Measurements from ENCODE around the gene AMIGO2. TPM values are rescaled to one million over a fixed set of nuclear protein-coding genes. Genes with fewer than 3 reads are reported as not detected.

AMIGO2 gene
- total RNA-seq, 5 donors from 2014 or later (not counting 1 experiment from before 2014, with no cell fraction given) = 9.6 to 15.4 (median 14.2) TPM

DNA sequence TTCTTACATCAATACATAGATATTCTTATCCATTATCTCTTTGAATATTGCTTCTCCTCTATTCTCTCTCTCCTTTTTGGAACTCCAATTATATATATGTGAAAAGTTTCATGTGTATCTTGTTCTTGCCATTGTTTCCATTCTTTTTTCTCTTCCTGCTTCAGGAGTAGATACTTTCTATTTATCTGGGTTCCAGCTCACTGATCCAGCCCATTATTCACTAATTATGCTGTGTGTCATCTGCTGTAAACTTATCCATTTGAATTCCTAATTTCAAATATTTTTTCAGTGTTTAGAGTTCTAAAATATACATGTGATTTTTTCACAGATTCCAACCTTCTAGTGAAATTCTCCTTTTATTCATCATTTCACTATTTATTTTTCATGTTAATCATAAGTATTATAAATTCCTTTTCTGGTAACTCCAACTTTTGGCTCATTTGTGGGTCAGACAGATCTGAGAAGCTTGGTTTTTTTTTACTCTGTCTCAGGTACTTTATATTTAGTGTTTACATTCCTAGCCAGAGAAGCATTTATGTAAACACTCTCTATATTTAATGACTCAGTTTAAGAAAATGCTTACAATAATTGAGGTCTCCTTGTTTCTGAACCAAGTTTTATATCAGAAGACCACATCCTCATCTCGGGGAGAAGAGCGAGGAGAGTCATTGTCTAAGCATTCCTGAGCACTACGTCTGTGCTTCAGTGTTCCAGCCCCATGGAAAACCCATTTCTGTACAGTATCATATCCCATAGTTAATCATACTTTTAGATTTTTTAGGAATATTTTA, 15.9 kb upstream of the AMIGO2 start:
- CTCF ChIA-PET = interaction anchor here (0.5 to 1.9 kb wide), 7 partner anchors 9 to 1433 kb away, joined by 3 to 9 read pairs (median 3); no protein-coding TSS in a partner anchor
- H3K4me3 Mint-ChIP-seq = peak overlapping the region in 1 of 3 donors; percentile 3

GRCh38 chr12:47094804-47095203, 15.0 kb upstream of the AMIGO2 start:
- CTCF ChIA-PET = interaction anchor here in 1 of 2 donors (0.7 to 1.9 kb wide), 4 partner anchors 9 to 97 kb away, joined by 3 to 9 read pairs (median 5); no protein-coding TSS in a partner anchor
- H3K27ac Mint-ChIP-seq = peak overlapping the region in 1 of 2 donors; percentile 32
- peaks cover 29 to 48% (median 36%) of the 10 kb centered on the region in 3 donors for H3K4me1 Mint-ChIP-seq

More for the DNA sequence above, 15.9 kb upstream of the AMIGO2 start:
- ATAC-seq (replicated peaks in 1 of 4) (no peak), DNase-seq (no peak)
- WGBS (ENCODE audit: insufficient coverage) = no CpG with 5 or more reads among the region's 3 CpGs
- H3K36me3 ChIP-seq (ENCODE audit: control insufficient read depth in 2 of 2, extremely low read depth in 1 of 2, insufficient read depth in 1 of 2, low read length in 1 of 2) = no peaks in the 10 kb centered on the region
- no peak overlapping the region for H3K4me3 ChIP-seq (ENCODE audit: control insufficient read depth in 1 of 2, extremely low read depth in 1 of 2, low read length in 1 of 2)
- H3K9me3 Mint-ChIP-seq = peaks cover 0 to 16% (median 2%) of the 10 kb centered on the region in 3 donors
- peak overlapping the region in 1 of 2 donors; percentile 5 for H3K27ac Mint-ChIP-seq
- no peak overlapping the region for H3K27ac ChIP-seq (ENCODE audit: low read length)
- peaks cover 12% of the 10 kb centered on the region for H3K36me3 Mint-ChIP-seq
- H3K27me3 ChIP-seq (replicated peaks in 1 of 2; ENCODE audit: control insufficient read depth in 2 of 2, extremely low read depth in 1 of 2, insufficient read depth in 2 of 2, low read length in 1 of 2) = no peaks in the 10 kb centered on the region
- H3K9me3 ChIP-seq = no peaks in the 10 kb centered on the region
- no peaks in the 10 kb centered on the region for H3K27me3 Mint-ChIP-seq
- POLR2A ChIA-PET = interaction anchor here (0.6 to 0.9 kb wide), 3 partner anchors 15 to 1543 kb away, joined by 3 to 15 read pairs (median 8); no protein-coding TSS in a partner anchor
- peaks cover 0 to 12% of the 10 kb centered on the region in 2 experiments for H3K4me1 ChIP-seq (ENCODE audit: control insufficient read depth in 1 of 2, extremely low read depth in 1 of 2, insufficient read depth in 2 of 2, low read length in 2 of 2)
- peaks cover 29 to 48% (median 36%) of the 10 kb centered on the region in 3 donors for H3K4me1 Mint-ChIP-seq

GRCh38 chr12:47091009-47091408, 11.2 kb upstream of the AMIGO2 start:
- no peaks in the 10 kb centered on the region for H3K27me3 ChIP-seq (replicated peaks in 1 of 2; ENCODE audit: control insufficient read depth in 2 of 2, extremely low read depth in 1 of 2, insufficient read depth in 2 of 2, low read length in 1 of 2)
- peaks cover 16% of the 10 kb centered on the region for H3K36me3 Mint-ChIP-seq
- H3K27ac ChIP-seq (ENCODE audit: low read length) = no peak overlapping the region
- no CpG with 5 or more reads among the region's 2 CpGs for WGBS (ENCODE audit: insufficient coverage)
- peak overlapping the region in 1 of 2 donors; percentile 12 for H3K27ac Mint-ChIP-seq
- no peaks in the 10 kb centered on the region for H3K9me3 ChIP-seq
- H3K27me3 Mint-ChIP-seq = no peaks in the 10 kb centered on the region
- POLR2A ChIA-PET = no interaction called here
- H3K4me3 ChIP-seq (ENCODE audit: control insufficient read depth in 1 of 2, extremely low read depth in 1 of 2, low read length in 1 of 2) = no peak overlapping the region
- no peaks in the 10 kb centered on the region for H3K36me3 ChIP-seq (ENCODE audit: control insufficient read depth in 2 of 2, extremely low read depth in 1 of 2, insufficient read depth in 1 of 2, low read length in 1 of 2)
- H3K4me1 Mint-ChIP-seq = peaks cover 42 to 47% (median 43%) of the 10 kb centered on the region in 3 donors
- CTCF ChIA-PET = no interaction called here
- peaks cover 1 to 12% of the 10 kb centered on the region in 2 experiments for H3K4me1 ChIP-seq (ENCODE audit: control insufficient read depth in 1 of 2, extremely low read depth in 1 of 2, insufficient read depth in 2 of 2, low read length in 2 of 2)
- no peak overlapping the region for H3K4me3 Mint-ChIP-seq
- DNase-seq (no peak), ATAC-seq (replicated peaks in 1 of 4) (no peak)
- peaks cover 0 to 26% (median 2%) of the 10 kb centered on the region in 3 donors for H3K9me3 Mint-ChIP-seq

More at GRCh38 chr12:47094804-47095203, 15.0 kb upstream of the AMIGO2 start:
- WGBS (ENCODE audit: insufficient coverage) = no CpG with 5 or more reads among the region's 4 CpGs
- Histone ChIP-seq H3K27ac (ENCODE audit: low read length) (no peak overlapping the region), H3K36me3 (ENCODE audit: control insufficient read depth in 2 of 2, extremely low read depth in 1 of 2, insufficient read depth in 1 of 2, low read length in 1 of 2) (no peaks in the 10 kb centered on the region), H3K9me3 (no peaks in the 10 kb centered on the region), H3K27me3 (replicated peaks in 1 of 2; ENCODE audit: control insufficient read depth in 2 of 2, extremely low read depth in 1 of 2, insufficient read depth in 2 of 2, low read length in 1 of 2) (no peaks in the 10 kb centered on the region), H3K4me1 (ENCODE audit: control insufficient read depth in 1 of 2, extremely low read depth in 1 of 2, insufficient read depth in 2 of 2, low read length in 2 of 2) (peaks cover 0 to 12% of the 10 kb centered on the region in 2 experiments), H3K4me3 (ENCODE audit: control insufficient read depth in 1 of 2, extremely low read depth in 1 of 2, low read length in 1 of 2) (no peak overlapping the region)
- ATAC-seq (replicated peaks in 1 of 4) (no peak), DNase-seq (no peak)
- Mint-ChIP-seq H3K4me3 (peak overlapping the region in 1 of 3 donors; percentile 3), H3K27me3 (no peaks in the 10 kb centered on the region), H3K36me3 (peaks cover 16% of the 10 kb centered on the region), H3K9me3 (peaks cover 0 to 24% (median 2%) of the 10 kb centered on the region in 3 donors)
- POLR2A ChIA-PET = interaction anchor here (0.6 to 0.9 kb wide), 3 partner anchors 16 to 1544 kb away, joined by 3 to 15 read pairs (median 8); no protein-coding TSS in a partner anchor

DNA sequence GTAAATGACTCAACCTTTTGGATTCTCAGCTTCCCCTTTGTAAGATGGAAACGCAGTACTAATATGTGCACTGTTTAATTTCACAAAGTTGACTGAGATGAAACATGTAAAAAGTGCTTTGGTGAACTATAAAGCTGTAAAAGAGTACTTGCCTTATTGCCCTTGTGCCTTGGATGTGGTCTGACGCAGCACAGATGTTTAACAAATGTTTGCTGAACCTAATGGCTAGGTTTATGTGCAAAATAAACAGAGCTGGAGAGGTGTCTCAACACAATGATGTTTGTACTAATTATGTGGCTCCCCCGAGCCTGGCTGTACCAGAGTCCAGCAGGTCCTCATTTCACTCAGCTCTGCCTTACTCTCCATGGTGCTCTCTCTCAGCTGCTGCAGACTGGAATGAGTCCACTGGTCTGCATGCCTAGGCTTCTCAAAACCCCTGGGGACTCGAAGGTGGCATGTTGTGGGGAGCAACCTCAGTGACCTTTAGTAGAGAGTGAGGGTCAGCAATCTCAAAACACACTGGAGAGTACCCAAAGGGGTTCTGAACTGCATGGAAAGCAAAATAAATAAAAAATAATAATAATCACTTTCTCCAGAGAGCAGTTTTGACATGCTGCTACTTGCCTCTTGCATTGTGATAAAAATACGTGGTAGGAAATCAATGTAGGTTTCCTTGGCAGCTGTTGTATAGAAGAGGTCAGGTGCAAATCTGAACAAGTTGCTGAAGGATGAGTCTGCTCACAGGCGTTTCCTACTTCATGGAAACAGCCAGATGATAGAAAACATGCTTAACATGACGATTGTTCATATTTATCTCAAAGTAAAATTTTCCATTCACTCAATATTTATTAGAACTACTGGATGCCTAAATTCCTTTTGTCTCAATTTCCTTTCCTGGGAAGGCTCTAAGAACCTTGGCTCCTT, 8.5 kb upstream of the AMIGO2 start:
- no peaks in the 10 kb centered on the region for H3K9me3 ChIP-seq
- H3K4me3 Mint-ChIP-seq = no peak overlapping the region
- H3K36me3 ChIP-seq (ENCODE audit: control insufficient read depth in 2 of 2, extremely low read depth in 1 of 2, insufficient read depth in 1 of 2, low read length in 1 of 2) = no peaks in the 10 kb centered on the region
- peaks cover 0 to 22% (median 2%) of the 10 kb centered on the region in 3 donors for H3K9me3 Mint-ChIP-seq
- WGBS (ENCODE audit: insufficient coverage) = 100% methylated on average over 2 of the region's 7 CpGs
- H3K27ac Mint-ChIP-seq = peak overlapping the region; percentile 15 to 41
- H3K27me3 ChIP-seq (replicated peaks in 1 of 2; ENCODE audit: control insufficient read depth in 2 of 2, extremely low read depth in 1 of 2, insufficient read depth in 2 of 2, low read length in 1 of 2) = no peaks in the 10 kb centered on the region
- peaks cover 13 to 17% of the 10 kb centered on the region in 2 experiments for H3K4me1 ChIP-seq (ENCODE audit: control insufficient read depth in 1 of 2, extremely low read depth in 1 of 2, insufficient read depth in 2 of 2, low read length in 2 of 2)
- peaks cover 45 to 47% (median 46%) of the 10 kb centered on the region in 3 donors for H3K4me1 Mint-ChIP-seq
- ATAC-seq (replicated peaks in 1 of 4) (no peak), DNase-seq (no peak)
- no peak overlapping the region for H3K4me3 ChIP-seq (ENCODE audit: control insufficient read depth in 1 of 2, extremely low read depth in 1 of 2, low read length in 1 of 2)
- CTCF ChIA-PET = interaction anchor here (0.5 to 0.9 kb wide), 2 partner anchors 17 to 104 kb away, joined by 3 read pairs; no protein-coding TSS in a partner anchor
- POLR2A ChIA-PET = interaction anchor here in 1 of 2 donors (0.7 kb wide), 1 partner anchor 279 kb away, joined by 6 read pairs; no protein-coding TSS in a partner anchor
- H3K27me3 Mint-ChIP-seq = no peaks in the 10 kb centered on the region
- H3K36me3 Mint-ChIP-seq = peaks cover 12% of the 10 kb centered on the region
- no peak overlapping the region for H3K27ac ChIP-seq (ENCODE audit: low read length)

- Histone ChIP-seq H3K4me1 (ENCODE audit: control insufficient read depth in 1 of 2, extremely low read depth in 1 of 2, insufficient read depth in 2 of 2, low read length in 2 of 2) (peaks cover 15 to 19% of the 10 kb centered on the region in 2 experiments), H3K27me3 (replicated peaks in 1 of 2; ENCODE audit: control insufficient read depth in 2 of 2, extremely low read depth in 1 of 2, insufficient read depth in 2 of 2, low read length in 1 of 2) (no peaks in the 10 kb centered on the region), H3K4me3 (ENCODE audit: control insufficient read depth in 1 of 2, extremely low read depth in 1 of 2, low read length in 1 of 2) (no peak overlapping the region), H3K27ac (ENCODE audit: low read length) (no peak overlapping the region), H3K36me3 (ENCODE audit: control insufficient read depth in 2 of 2, extremely low read depth in 1 of 2, insufficient read depth in 1 of 2, low read length in 1 of 2) (no peaks in the 10 kb centered on the region), H3K9me3 (no peaks in the 10 kb centered on the region)
- Mint-ChIP-seq H3K9me3 (peaks cover 0 to 22% (median 2%) of the 10 kb centered on the region in 3 donors), H3K4me1 (peaks cover 47 to 52% (median 48%) of the 10 kb centered on the region in 3 donors), H3K27ac (peak overlapping the region; percentile 9 to 30), H3K36me3 (peaks cover 12% of the 10 kb centered on the region), H3K27me3 (no peaks in the 10 kb centered on the region), H3K4me3 (no peak overlapping the region)
- ChIA-PET CTCF (interaction anchor here in 1 of 2 donors (0.5 to 1.9 kb wide), 2 partner anchors 8 to 105 kb away, joined by 3 to 6 read pairs; no protein-coding TSS in a partner anchor), POLR2A (interaction anchor here in 1 of 2 donors (1.0 kb wide), 1 partner anchor 11 kb away, joined by 3 read pairs; no protein-coding TSS in a partner anchor)
- no CpG with 5 or more reads among the region's 2 CpGs for WGBS (ENCODE audit: insufficient coverage)
- no peak for ATAC-seq (replicated peaks in 1 of 4)
- DNase-seq = no peak
These were observed 7.4 kb upstream of the AMIGO2 start for GRCh38 chr12:47087088-47087688.

Measured in T-cell (primary cell).